GM23338 (cell line): ENCODE results near the gene F2RL3.

Experiments
- CREB1 ChIP-seq: fragments of 250-450 bp; sonication (Bioruptor Pico); IDR thresholded peaks from 2 replicates; pipeline ENCODE4 v1.5.0; 2020; ENCODE audit warnings: low read depth, mild to moderate bottlenecking, moderate library complexity
- EZH2 ChIP-seq: fragments of 200-600 bp; sonication (generic); IDR thresholded peaks from one replicate; pipeline ENCODE4 v1.8.0; 2017; ENCODE audit warnings: antibody characterized with exemption, mild to moderate bottlenecking, low read depth; ENCODE audit not compliant: unreplicated experiment
- POLR2AphosphoS5 ChIP-seq: IDR thresholded peaks from 2 replicates; pipeline ENCODE4 v1.6.1; 2016; ENCODE audit warnings: antibody characterized with exemption, low read depth
- TF ChIP-seq, protein P1 (sequence below): IDR thresholded peaks from one replicate; pipeline ENCODE4 v1.6.1; 2018; ENCODE audit warnings: antibody characterized with exemption; ENCODE audit not compliant: unreplicated experiment
- TF ChIP-seq, protein P2 (sequence below), 2 experiments: fragments of 200-600 bp in 1 of 2; sonication (generic) in 1 of 2; conservative IDR thresholded peaks; 2 replicates each; pipeline versions ENCODE4 v1.5.1 to v1.6.1; 2016 to 2017; ENCODE audit warnings: antibody characterized with exemption in 2 of 2, low read depth in 2 of 2, mild to moderate bottlenecking in 2 of 2, moderate library complexity in 1 of 2

GRCh38 chr19:16895467-16896145, 6.8 kb downstream of the F2RL3 start:
- TF ChIP-seq POLR2AphosphoS5 (no peak), EZH2 (no peak), CREB1 (CRISPR knock-in tag) (no peak)
- TF ChIP-seq, protein P1, sequence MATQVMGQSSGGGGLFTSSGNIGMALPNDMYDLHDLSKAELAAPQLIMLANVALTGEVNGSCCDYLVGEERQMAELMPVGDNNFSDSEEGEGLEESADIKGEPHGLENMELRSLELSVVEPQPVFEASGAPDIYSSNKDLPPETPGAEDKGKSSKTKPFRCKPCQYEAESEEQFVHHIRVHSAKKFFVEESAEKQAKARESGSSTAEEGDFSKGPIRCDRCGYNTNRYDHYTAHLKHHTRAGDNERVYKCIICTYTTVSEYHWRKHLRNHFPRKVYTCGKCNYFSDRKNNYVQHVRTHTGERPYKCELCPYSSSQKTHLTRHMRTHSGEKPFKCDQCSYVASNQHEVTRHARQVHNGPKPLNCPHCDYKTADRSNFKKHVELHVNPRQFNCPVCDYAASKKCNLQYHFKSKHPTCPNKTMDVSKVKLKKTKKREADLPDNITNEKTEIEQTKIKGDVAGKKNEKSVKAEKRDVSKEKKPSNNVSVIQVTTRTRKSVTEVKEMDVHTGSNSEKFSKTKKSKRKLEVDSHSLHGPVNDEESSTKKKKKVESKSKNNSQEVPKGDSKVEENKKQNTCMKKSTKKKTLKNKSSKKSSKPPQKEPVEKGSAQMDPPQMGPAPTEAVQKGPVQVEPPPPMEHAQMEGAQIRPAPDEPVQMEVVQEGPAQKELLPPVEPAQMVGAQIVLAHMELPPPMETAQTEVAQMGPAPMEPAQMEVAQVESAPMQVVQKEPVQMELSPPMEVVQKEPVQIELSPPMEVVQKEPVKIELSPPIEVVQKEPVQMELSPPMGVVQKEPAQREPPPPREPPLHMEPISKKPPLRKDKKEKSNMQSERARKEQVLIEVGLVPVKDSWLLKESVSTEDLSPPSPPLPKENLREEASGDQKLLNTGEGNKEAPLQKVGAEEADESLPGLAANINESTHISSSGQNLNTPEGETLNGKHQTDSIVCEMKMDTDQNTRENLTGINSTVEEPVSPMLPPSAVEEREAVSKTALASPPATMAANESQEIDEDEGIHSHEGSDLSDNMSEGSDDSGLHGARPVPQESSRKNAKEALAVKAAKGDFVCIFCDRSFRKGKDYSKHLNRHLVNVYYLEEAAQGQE: no peak
- TF ChIP-seq, protein P2, sequence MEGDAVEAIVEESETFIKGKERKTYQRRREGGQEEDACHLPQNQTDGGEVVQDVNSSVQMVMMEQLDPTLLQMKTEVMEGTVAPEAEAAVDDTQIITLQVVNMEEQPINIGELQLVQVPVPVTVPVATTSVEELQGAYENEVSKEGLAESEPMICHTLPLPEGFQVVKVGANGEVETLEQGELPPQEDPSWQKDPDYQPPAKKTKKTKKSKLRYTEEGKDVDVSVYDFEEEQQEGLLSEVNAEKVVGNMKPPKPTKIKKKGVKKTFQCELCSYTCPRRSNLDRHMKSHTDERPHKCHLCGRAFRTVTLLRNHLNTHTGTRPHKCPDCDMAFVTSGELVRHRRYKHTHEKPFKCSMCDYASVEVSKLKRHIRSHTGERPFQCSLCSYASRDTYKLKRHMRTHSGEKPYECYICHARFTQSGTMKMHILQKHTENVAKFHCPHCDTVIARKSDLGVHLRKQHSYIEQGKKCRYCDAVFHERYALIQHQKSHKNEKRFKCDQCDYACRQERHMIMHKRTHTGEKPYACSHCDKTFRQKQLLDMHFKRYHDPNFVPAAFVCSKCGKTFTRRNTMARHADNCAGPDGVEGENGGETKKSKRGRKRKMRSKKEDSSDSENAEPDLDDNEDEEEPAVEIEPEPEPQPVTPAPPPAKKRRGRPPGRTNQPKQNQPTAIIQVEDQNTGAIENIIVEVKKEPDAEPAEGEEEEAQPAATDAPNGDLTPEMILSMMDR (conservative IDR thresholded peaks at IDR 0.05; ENCODE audit: low read depth in 2 of 2): no peak
